Renal cortical epithelial cell (primary cell): Measurements from ENCODE around the gene CHIT1. TPM values are rescaled to one million over a fixed set of nuclear protein-coding genes. Genes with fewer than 3 reads are reported as not detected.

Experiments used
- DNase-seq: peaks from one replicate; pipeline ENCODE4 v3.0.0-alpha.2; 2011; ENCODE audit warnings: low read depth
- total RNA-seq: library from RNA; depleted of rRNA; stranded (reverse); fragments of >200 nt; gene quantifications from 2 replicates; pipeline ENCODE4 v1.2.3, GENCODE V29; 2014

The CHIT1 gene
- total RNA-seq, 1 donor from 2014 or later = under 0.01 TPM

DNA sequence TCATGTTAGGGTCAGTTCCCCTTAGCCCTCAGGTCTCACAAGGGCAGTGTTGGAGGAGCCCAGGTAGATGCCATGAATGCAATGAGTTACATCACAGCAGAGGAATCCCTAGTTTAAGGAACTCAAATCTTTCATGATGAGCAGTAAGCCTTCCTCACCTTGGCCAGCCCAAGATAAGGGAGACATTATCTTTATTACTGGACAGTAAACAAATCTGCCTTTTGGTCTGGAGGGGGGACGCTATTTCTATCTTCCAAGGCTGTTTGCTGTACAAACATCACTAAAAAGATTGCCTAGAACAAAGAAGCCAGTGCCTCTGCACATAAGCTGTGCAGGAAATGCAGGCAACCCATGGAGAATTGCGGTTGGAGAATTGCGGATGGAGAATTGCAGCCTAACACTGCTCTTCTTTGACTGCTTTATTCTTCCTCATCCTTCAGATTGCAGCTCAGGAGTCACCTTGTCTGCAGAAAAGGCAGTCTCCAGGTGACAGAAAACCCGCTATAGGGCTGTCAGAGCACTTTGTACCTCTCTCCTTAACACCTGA lies 40.7 kb downstream of the CHIT1 start:
- DNase-seq = no peak

DNA sequence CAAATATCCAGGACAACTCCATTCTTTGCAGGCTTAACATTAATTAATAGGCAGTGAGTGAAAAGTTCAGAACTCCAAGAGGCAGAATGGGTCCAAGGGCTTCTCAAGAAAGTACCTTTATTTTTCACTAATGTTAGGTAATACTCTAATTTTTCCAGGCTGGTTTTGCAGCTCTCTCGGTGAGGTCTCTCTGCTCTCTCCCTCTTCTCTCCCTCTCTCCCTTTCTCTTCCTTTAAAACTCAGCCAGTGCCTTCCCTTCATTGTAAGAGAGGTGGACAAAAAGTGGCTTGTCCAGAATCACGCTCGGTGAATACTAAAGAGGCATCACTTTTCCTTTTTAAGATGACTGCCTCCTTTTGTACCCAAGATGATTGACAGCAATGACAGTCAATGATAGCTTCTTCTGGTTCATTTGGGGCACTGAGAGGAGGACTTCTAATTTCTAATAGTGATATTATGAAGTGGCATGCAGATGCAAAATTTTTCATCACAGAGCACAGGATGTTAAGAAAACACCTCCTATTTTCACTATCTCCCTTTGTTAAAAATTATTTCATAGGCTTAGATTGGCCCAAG lies 41.7 kb downstream of the CHIT1 start:
- DNase-seq = no peak

DNA sequence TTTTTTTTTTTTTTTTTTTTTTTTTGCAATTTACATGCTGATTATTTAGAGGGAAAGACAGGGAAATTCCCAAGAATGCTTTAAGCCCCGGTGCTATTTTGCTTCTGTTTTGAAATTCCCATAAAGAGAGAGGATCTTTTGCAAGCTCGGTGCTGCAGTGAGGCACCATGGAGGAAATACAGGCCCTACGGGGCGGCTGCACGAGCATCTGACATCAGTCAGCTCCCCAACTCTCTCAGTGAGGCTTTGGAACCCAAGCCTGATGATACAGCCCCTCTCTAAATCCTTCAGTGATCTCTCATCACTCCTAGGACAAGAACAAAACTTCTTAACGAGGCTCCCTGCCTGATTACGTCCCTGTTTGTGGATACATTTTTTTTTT lies 42.2 kb downstream of the CHIT1 start:
- no peak for DNase-seq

DNA sequence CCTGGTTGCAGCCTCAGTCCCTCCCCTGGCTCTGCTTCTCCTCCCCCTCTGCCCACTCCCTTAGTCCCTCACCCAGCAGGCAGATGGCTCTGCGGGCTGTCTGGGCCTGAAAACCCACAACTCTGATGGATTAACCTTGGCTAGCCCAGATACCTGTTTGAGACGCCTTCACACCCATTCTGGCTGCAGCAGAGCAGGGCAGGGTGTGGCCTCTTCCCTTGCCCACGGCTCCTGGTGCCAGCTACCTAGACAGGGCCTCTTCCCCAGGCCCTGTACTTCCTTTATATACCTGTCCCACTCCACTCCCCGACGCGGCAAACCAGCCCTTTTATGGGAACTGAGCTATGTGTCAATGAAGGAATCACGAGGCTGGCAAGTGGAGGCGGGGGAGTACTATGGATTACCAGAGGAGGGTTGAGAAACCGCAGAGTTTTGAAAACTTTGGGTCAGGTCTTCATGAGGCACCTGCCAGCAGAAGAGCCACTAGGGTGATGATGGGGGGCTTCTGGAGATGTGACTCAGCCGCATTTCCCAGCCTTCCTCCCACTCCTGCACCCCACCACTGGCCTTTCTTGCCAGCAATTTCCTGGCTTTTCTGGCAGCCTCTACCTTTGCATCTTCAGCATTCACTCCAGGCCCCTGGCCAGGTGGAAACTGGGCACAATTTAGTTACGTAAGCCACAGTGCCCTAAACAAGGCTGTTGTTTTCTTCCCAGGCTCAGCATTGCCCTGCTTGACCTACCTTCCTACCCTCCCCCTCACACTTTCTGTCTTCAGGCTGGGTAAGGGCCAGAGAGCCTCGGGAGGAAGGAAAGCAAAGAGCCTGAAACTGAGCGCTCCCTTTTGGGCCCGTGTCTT lies 42.8 kb downstream of the CHIT1 start, which contains the start of gene CHI3L1:
Gene CHI3L1 (minus strand): TSS at position 259 of the 858 bp plus-strand sequence. CDS start 81 bp downstream, at position 178.
- DNase-seq = peak; percentile 59

DNA sequence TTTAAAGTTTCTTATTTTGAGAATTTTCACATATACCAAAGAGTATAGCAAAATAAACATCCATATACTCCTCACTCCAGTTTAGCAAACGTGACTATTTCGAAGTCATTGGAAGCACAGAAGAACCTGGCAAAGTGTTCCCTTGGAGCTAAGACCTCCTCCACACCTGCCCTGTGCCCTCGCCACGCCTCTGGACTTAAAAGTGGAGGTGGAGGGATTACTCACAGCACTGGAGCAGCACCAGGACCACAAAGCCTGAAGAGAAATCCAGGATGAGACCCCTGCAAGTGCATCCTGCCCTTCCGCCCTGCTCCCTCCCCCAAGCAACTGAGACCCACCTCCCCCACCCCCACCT lies 43.4 kb downstream of the CHIT1 start:
- no peak for DNase-seq

DNA sequence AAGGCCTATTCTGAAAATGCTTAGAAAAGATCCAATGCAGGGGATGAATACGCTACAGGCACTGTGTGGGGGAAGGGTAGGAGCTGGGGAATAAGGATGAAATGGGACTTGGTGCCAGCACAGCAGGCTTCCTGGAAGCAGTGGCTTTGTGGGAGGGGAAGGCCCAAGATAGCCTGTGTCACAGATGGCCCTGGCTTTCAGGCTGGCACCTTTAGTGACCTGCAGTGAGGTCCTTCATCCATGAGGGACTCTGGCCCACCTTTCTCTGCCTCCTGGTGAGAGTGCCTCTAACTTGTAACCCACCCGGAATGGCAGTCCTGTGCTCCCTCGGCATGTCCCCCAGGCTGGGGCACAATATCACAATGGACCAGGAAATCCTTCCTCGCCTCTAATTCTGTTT lies 43.9 kb downstream of the CHIT1 start:
- DNase-seq = no peak

DNA sequence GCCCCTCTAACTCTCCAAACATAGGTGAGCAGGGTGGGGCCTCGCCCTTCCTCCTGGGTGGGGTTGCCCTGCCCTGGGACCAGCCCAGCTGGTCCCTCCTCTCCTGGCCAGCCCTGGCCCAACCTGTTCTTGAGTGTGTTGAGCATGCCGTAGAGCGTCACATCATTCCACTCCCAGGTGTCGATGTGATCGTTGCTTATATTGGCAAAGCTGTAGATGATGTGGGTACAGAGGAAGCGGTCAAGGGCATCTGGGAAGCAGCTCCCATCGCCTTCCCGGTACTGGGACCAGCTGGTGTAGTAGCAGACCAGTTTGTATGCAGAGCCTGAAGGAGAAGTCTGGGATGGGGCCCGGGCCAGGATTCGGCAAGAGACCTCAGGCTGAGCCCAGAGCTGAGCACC lies 44.4 kb downstream of the CHIT1 start:
- DNase-seq = no peak

DNA sequence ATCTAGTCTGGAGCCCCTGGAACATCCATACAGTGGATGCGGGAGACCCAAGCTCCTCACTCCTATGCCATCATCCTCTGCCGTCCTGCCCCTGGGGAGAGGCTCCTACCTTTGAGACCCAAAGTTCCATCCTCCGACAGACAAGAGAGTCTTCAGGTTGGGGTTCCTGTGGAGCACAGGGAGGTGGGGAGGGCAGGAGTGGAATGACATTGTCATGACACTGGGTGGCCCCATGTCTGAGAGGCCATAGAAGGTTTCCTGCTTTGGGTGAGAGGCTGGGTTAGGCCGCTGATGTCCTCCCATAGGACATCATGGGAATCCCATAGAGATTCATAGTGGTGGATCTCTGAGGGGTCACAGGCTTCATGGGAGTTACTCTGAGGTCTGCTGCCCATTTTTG lies 45.0 kb downstream of the CHIT1 start:
- no peak for DNase-seq

DNA sequence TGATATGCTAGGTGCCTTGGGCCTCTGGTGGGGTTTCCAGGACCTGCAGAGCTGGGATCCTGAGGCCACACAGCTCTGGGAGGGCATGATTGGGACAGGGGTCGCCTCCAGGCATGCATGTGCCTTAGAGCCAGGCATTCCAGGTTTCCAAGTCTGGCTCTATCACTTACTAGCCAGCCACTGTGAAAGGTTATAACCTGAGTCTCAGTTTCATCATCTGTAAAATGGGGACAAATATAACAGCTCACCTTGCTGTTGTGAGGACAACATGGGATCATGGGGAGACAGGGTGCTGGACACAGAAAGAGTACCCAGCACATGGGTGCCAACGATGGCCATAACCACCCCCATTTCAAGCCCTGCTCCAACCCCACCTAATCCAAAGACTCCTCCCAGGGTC lies 45.6 kb downstream of the CHIT1 start:
- DNase-seq = no peak

DNA sequence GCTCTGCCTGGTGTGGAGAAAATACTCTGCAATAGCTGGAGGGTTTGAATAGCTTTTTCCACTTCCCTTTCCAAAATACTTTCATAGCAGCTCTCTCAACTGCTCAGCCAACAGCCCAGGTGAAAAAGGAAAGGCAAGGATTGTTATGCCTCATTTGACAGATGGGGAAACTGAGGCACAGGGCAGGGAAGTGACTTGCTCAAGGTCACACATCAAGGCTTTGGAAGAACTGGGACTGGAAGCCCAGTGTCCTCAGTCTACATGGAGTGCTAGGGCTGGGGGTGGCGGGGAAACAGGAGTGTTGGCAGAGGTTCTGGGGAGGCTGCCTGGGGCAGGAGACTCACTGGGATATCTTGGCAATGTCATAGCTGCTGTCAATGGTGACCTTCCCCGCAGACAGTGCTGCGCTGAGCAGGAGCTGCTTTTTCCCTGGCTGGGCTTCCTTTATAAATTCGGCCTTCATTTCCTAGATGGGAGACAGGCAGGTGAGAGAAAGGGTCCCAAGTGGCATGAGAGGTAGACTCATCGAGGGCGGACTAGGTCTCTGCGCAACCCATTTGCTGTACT lies 47.0 kb downstream of the CHIT1 start:
- no peak for DNase-seq

DNA sequence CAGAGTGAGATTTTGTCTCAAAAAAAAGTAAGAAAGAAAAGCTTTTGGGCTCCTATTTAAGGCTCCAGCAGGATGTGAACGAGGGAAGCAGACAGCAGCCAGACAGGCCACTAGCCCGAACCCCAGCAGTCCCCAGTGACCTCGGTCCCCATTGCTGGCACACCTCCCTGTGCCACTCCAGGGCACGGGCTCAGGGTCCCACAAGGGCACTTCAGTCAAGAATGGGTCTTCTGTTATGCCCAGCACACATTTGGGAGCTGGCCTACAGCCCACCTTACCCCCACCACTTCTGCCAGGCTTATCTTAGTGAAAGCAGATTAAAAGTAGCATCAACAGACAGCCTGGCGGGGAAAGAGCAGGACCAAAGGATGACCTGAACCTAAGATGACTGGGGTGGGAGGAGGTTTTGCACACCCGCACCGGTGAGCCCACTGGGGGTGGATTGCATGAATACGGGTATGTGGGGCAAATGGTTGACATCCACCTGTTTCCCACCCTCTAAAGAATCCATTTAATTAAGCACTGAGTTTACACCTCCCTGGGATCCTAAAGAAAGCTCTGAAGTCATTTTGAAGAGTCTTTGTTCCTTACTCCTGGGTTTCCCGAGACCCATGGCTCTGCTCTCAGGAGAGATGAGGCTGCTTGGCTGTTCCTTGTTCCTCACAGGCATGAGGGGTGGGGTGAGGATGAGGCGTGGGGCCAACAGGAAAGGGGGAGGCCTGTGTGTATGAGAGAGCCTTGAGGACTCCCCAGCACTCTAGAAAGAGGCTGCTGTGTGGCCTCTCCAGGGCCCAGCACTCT lies 47.7 kb downstream of the CHIT1 start:
- DNase-seq = no peak

DNA sequence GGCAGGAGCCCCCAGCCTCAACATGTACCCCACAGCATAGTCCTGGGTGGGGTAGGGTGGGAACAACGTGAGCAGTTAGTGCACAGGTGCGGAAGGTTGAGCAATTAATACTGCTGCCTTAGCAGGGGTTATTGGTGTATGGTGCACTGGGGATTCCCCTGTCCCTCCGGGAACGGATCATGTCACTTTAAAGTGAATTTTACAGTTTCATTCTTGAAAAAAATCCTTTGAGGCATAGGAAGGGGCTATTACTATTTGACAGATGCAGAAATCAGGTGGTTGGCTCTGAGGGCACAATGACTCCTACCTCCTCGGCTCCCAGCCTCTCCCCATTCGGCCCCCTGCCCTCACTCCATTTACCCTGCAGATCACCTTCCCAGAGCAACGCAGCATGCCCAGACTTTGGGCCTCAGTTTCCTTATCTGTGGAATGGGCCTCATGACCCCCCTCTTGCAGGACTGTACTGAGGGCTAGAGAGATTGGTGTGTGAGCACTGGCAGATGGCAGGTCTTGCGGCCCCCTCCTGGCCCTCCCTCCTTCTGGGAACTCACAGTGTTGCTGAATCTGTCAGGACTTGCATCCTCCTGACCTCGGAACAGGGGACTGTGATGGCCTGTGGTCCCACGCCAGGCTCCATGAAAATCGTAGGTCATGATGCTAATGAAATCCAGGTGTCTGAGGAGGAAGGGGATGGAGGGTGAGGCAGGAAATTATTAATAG lies 48.7 kb downstream of the CHIT1 start:
- DNase-seq = no peak

DNA sequence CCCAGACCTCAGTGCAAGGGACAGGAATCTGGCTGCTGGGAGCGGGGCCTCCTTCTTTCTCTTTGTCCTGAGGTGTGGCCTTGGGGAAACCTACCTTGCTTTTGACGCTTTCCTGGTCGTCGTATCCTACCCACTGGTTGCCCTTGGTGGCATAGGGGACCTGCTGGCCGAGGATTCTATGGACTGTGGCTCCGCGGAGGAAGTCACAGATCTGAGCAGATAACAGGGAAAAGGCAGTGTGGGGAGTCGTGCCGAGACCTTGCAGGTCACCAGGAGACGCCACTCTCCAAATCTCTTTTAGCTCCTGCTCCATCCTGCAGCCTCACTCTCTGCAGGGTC lies 49.8 kb downstream of the CHIT1 start:
- DNase-seq = no peak

DNA sequence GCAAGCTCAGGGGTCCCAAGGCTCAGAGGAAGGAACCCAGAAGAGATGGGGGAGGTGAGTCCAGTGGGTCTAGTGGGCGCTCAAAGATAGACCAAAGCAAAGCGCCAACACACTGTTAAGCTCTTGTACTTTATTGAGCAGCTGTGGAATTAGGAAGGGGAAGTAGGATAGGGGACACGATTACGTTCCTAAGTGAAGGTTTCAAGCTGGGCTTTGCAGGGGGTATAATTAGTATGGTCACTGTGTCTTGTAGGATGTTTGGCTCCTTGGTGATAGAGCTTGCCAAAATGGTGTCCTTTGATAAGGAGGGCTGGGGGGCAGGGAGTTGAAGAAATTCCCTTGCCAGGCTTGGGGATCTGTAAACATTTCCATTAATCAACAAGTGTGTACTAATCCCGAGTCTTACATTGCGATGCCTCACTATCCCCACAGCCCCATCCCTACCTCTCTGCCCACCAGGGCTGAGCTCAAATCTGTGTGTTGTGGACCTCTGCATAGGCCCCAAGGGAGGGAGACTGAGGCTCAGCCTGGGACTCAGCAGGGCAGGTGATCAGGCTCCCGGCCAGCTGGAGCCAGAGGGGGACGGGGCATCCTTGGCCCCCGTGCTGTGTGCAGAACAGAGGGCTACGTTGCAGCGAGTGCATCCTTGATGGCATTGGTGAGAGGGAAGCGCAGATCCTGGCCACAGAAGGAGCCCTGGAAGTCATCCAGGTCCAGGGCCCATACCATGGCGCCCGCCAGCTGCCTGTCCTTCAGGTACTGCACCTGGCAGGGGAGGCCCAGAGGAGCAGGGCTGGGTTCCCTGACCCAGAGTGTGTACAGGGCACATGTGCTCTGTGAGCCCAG lies 50.4 kb downstream of the CHIT1 start:
- DNase-seq = no peak

DNA sequence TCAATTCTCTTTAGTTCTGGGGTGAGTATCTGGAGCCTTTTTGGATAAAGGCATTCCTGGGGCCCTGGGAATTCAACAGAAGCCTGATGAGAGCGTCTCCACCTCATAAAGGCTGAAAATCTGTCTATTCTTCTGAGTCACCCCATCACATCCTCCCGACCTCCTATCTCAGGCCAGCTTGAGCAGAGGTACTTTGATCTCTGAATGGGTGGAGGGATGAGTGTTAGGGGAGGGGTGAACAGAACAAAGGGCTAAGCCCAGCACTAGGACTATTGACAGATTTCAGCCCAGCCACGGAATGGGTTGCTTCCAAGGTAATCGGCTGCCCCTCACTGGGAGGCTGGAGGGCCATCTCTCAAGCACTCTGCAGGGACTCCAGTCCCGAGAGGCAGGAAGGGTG lies 51.4 kb downstream of the CHIT1 start:
- peak; percentile 21 for DNase-seq

DNA sequence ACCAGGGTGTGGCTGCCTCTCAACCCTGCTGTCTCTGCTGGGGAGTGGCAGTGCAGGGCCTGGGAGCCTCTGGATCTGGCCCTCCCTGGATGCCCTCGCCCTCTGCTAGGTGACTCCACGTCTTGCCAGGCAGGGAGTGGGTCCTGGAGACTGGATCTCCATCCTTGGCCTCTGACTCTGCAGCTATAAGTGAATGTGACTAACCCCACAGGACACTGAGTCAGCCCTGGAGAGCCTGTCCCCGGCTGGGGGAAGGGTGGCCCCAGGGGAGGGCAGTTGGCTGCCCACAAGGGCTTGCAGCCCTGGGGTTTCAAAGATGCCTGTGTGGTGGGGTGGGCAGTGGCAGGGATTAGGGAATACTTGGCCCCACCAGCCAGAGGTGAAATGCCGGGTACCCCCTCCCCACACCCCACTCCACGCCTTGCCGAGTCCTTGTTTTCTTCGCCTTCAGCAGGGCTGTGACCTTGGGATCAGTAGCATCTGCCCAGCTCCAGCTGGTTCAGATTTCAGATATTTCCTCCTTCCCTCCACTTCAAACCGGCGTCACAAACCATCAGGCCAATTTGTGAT lies 51.9 kb downstream of the CHIT1 start:
- peak; percentile 63 for DNase-seq

DNA sequence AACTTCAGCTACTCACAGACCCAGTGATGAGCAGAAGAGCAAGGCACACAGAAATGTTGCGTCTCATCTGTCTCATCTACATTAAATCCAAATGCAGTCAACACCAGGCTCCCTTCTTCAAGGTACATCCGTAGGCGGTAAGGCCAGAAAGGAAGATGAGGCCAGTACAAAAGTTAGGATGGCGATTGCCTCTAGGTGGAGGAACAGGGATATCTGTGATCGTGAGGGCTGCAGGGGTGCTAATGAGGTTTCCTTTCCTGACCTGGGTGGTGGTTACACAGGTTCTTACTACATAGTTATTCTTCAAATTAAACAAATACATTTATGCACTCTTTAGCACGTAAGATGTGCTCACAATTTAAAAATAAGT lies 52.5 kb downstream of the CHIT1 start:
- DNase-seq = no peak

DNA sequence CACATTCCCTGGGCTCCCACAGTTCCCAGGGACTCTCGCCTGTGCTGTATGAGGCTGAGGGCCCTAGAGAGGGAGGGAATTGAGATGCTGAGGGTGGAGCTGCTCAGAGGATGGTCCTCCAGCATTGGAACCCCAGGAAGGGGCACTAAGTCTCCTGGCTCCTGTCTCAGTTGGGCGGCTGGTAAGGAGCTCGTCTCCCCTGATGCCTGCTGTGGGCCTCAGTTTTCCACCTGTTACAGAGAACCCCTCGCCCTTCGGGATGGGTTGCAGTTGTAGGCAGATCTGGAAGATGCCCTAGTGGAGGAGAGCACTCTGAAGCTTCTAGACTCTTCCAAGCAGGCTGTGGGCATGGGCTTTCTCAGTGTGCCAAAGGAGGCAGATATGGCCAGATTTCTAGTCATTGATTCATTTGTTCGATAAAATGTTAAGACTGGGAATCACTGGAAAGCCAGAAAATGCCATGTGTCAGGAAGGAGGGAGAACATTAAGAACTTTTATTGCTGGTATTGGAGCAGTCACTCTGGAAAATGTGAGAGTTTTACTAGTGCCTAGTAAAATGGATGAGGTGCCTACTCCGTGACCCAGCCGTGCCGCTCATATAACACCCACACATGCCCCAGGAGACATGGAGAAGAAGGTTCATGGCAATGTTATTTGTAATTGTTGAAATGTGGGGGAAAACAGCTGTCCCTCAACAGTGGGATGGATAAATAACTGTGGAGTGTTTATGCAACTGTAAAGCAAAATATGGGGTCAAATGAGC lies 53.0 kb downstream of the CHIT1 start:
- DNase-seq = no peak

DNA sequence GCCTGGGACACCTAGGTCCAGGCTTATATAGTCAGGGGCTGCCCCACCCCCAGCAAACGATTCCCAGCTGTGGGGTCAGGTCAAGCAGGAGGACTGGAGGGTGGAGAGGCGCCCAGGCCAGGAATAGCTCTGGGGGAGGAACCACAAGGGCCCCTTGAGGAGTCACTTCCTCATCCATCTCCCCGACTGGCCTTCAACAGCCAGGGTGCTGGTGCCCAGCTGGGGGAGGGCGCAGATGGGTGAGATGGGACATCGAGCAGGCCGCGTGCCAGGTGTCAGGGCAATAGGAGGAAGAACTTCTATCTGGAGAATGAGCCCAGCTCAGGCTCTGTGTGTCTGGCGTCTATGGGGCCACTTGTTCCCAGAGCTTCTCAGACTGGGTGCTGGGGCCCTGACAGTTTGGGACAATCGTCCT lies 53.6 kb downstream of the CHIT1 start:
- DNase-seq = no peak
